Smooth muscle cell (in vitro differentiated cells): ENCODE results near the gene DIP2C. TPM values are rescaled to one million over a fixed set of nuclear protein-coding genes. Genes with fewer than 3 reads are reported as not detected.
A peak's percentile ranks its signal among the peaks of the same experiment; 100 is the strongest.

ENCODE experiments used
- DNase-seq: peaks from one replicate; lab custom pipeline; 2025; ENCODE audit not compliant: unreplicated experiment; lab: John Stamatoyannopoulos, UW
- H2AFZ ChIP-seq: fragments of 200-600 bp; sonication (generic); 2 replicates; pipeline ENCODE4 v1.6.0; 2016; ENCODE audit warnings: antibody characterized with exemption, low read depth, mild to moderate bottlenecking
- H3F3A ChIP-seq: fragments of 200-600 bp; sonication (generic); 2 replicates; pipeline ENCODE4 v1.6.0; 2017; ENCODE audit warnings: antibody characterized with exemption, low read depth
- H3K27ac ChIP-seq: fragments of 200-600 bp; sonication (generic); 2 replicates; pipeline ENCODE4 v1.5.1; 2016; ENCODE audit warnings: low read depth, mild to moderate bottlenecking
- H3K27me3 ChIP-seq: fragments of 200-600 bp; sonication (generic); 2 replicates; pipeline ENCODE4 v1.6.1; 2016; ENCODE audit warnings: low read depth, mild to moderate bottlenecking
- H3K36me3 ChIP-seq: fragments of 200-600 bp; sonication (generic); 2 replicates; pipeline ENCODE4 v1.5.1; 2016; ENCODE audit warnings: low read depth
- H3K4me1 ChIP-seq: fragments of 200-600 bp; sonication (generic); 2 replicates; pipeline ENCODE4 v1.5.1; 2016; ENCODE audit warnings: low read depth
- H3K4me2 ChIP-seq: fragments of 200-600 bp; sonication (generic); 2 replicates; pipeline ENCODE4 v1.6.0; 2016; ENCODE audit warnings: mild to moderate bottlenecking
- H3K4me3 ChIP-seq: fragments of 200-600 bp; sonication (generic); 2 replicates; pipeline ENCODE4 v1.5.1; 2016; ENCODE audit warnings: mild to moderate bottlenecking
- H3K79me2 ChIP-seq: fragments of 200-600 bp; sonication (generic); 2 replicates; pipeline ENCODE4 v1.6.0; 2016; ENCODE audit warnings: low read depth, mild to moderate bottlenecking
- H3K9ac ChIP-seq: fragments of 200-600 bp; sonication (generic); 2 replicates; pipeline ENCODE4 v1.6.0; 2016; ENCODE audit warnings: low read depth
- H3K9me3 ChIP-seq: fragments of 200-600 bp; sonication (generic); replicated peaks from 2 replicates; pipeline ENCODE4 v1.5.1; 2016; ENCODE audit warnings: low read depth
- H4K20me1 ChIP-seq: fragments of 200-600 bp; sonication (generic); 2 replicates; pipeline ENCODE4 v1.6.0; 2016; ENCODE audit warnings: low read depth
- WGBS: methylation state at CpG from one replicate; pipeline ENCODE4 v1.1.7; 2016; ENCODE audit warnings: low lambda C conversion rate; 5-methylcytosine and 5-hydroxymethylcytosine counted together
- polyA plus RNA-seq: library from polyadenylated mRNA; unstranded; fragments of >200 nt; fragmentation: Nextera tagmentation; extraction: Ambion mirVana; gene quantifications from 2 replicates; pipeline ENCODE4 v1.2.1, GENCODE V29; 2016
- total RNA-seq: library from RNA; depleted of rRNA; stranded (reverse); fragments of >200 nt; gene quantifications from 2 replicates; pipeline ENCODE4 v1.2.3, GENCODE V29; 2014
- TF ChIP-seq, protein P1 (sequence below): fragments of 200-600 bp; sonication (generic); IDR thresholded peaks from 2 replicates; pipeline ENCODE4 v1.5.1; 2017; ENCODE audit warnings: borderline replicate concordance, mild to moderate bottlenecking, antibody characterized with exemption; ENCODE audit not compliant: insufficient read depth, poor library complexity, severe bottlenecking

Gene DIP2C
- total and polyA plus RNA-seq, 2 experiments from 2014 or later, result 14.9 to 15.3 TPM

GRCh38 chr10:624605-625332 lies 64.7 kb downstream of the DIP2C start:
- Histone ChIP-seq H3K4me1 (peaks cover 29% of the 10 kb centered on the region), H2AFZ (no peak overlapping the region), H3K9ac (peak overlapping the region; percentile 96), H3K27me3 (no peaks in the 10 kb centered on the region), H3K4me3 (peak overlapping the region; percentile 29), H4K20me1 (peaks cover 76% of the 10 kb centered on the region), H3K79me2 (peaks cover 75% of the 10 kb centered on the region), H3K36me3 (no peaks in the 10 kb centered on the region), H3F3A (peaks cover 16% of the 10 kb centered on the region), H3K27ac (peak overlapping the region; percentile 99), H3K4me2 (peak overlapping the region; percentile 86), H3K9me3 (no peaks in the 10 kb centered on the region)
- 14% methylated on average over 29 of the region's 35 CpGs for WGBS
- DNase-seq, result peak; percentile 65
- TF ChIP-seq, protein P1, sequence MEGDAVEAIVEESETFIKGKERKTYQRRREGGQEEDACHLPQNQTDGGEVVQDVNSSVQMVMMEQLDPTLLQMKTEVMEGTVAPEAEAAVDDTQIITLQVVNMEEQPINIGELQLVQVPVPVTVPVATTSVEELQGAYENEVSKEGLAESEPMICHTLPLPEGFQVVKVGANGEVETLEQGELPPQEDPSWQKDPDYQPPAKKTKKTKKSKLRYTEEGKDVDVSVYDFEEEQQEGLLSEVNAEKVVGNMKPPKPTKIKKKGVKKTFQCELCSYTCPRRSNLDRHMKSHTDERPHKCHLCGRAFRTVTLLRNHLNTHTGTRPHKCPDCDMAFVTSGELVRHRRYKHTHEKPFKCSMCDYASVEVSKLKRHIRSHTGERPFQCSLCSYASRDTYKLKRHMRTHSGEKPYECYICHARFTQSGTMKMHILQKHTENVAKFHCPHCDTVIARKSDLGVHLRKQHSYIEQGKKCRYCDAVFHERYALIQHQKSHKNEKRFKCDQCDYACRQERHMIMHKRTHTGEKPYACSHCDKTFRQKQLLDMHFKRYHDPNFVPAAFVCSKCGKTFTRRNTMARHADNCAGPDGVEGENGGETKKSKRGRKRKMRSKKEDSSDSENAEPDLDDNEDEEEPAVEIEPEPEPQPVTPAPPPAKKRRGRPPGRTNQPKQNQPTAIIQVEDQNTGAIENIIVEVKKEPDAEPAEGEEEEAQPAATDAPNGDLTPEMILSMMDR, result no peak

GRCh38 chr10:624312-624604 lies 65.2 kb downstream of the DIP2C start:
- peak overlapping the region; percentile 99 for H3K27ac ChIP-seq
- no peaks in the 10 kb centered on the region for H3K27me3 ChIP-seq
- no peak overlapping the region for H2AFZ ChIP-seq
- H3K9ac ChIP-seq, result peak overlapping the region; percentile 96
- H3F3A ChIP-seq, result peaks cover 16% of the 10 kb centered on the region
- peaks cover 74% of the 10 kb centered on the region for H3K79me2 ChIP-seq
- peaks cover 75% of the 10 kb centered on the region for H4K20me1 ChIP-seq
- H3K4me2 ChIP-seq, result peak overlapping the region; percentile 86
- no peak for DNase-seq
- H3K9me3 ChIP-seq, result no peaks in the 10 kb centered on the region
- TF ChIP-seq, protein P1, result no peak
- peaks cover 29% of the 10 kb centered on the region for H3K4me1 ChIP-seq
- no peaks in the 10 kb centered on the region for H3K36me3 ChIP-seq
- H3K4me3 ChIP-seq, result no peak overlapping the region
- WGBS, result 52% methylated on average over 8 of the region's 8 CpGs

DNA sequence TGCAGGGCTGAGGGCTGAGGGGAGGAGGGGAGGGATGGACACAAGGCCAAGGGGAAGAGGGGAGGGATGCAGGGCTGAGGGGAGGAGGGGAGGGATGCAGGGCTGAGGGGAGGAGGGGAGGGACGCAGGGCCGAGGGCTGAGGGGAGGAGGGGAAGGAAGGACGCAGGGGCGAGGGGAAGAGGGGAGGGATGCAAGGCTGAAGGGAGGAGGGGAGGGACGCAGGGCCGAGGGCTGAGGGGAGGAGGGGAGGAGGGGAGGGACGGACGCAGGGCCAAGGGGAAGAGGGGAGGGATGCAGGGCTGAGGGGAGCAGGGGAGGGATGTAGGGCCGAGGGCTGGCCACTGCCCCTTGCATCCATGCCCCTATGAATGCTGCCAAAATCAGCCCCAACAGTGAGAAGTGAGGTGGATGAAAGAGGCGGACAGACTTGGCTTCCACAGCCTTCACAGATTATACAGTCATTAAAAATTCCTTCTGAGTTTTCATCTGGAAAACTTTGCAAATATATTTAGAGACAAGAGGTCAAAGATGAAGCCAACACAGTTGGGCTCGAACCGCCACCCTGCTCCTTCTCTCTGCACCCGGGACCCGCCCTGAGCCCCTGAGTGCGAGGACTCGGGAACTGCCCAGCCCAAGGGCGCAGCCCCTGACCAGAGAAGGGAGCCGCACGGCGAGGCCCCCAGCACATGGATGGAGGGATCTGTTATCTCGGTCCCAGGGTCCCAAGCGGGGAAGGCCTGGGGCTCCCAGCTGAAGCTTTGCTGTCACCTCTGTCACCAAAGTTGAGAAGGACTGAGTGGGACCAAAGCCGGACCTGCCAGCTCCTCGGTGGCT lies 65.8 kb downstream of the DIP2C start:
- Histone ChIP-seq H3K27me3 (no peaks in the 10 kb centered on the region), H4K20me1 (peaks cover 75% of the 10 kb centered on the region), H3K79me2 (peaks cover 74% of the 10 kb centered on the region), H3K9ac (peak overlapping the region; percentile 96), H3K36me3 (no peaks in the 10 kb centered on the region), H3K27ac (peak overlapping the region; percentile 99), H3K4me2 (peak overlapping the region; percentile 86), H3F3A (peaks cover 16% of the 10 kb centered on the region), H2AFZ (no peak overlapping the region), H3K4me3 (no peak overlapping the region), H3K9me3 (no peaks in the 10 kb centered on the region), H3K4me1 (peaks cover 29% of the 10 kb centered on the region)
- 88% methylated on average over 16 of the region's 24 CpGs for WGBS
- TF ChIP-seq, protein P1, result no peak
- no peak for DNase-seq
